Dermis microvascular lymphatic vessel endothelial cell (primary cell): Measurements from ENCODE around the gene GALNT5. TPM values are rescaled to one million over a fixed set of nuclear protein-coding genes. Genes with fewer than 3 reads are reported as not detected.
"Not testable (repeated sequence)": the region's sequence is repeated elsewhere in the genome, so short reads cannot be mapped to it uniquely, and the experiment has no call there.

Experiments used
- DNase-seq, 2 donors: peaks; one replicate each; pipeline versions ENCODE4 v3.0.0 to v3.0.0-alpha.2; 2010; ENCODE audit warnings: low read depth in 2 of 2
- total RNA-seq: library from RNA; depleted of rRNA; stranded (reverse); fragments of >200 nt; gene quantifications from 2 replicates; pipeline ENCODE4 v1.2.1, GENCODE V29; 2014

The GALNT5 gene
- not detected in 2 replicates for total RNA-seq

GRCh38 chr2:157257312-157258252 lies at the start of gene GALNT5:
TSS of gene GALNT5 (plus strand) at chr2:157257705. CDS start at chr2:157258083, 378 bp downstream.
- DNase-seq, result no peak

DNA sequence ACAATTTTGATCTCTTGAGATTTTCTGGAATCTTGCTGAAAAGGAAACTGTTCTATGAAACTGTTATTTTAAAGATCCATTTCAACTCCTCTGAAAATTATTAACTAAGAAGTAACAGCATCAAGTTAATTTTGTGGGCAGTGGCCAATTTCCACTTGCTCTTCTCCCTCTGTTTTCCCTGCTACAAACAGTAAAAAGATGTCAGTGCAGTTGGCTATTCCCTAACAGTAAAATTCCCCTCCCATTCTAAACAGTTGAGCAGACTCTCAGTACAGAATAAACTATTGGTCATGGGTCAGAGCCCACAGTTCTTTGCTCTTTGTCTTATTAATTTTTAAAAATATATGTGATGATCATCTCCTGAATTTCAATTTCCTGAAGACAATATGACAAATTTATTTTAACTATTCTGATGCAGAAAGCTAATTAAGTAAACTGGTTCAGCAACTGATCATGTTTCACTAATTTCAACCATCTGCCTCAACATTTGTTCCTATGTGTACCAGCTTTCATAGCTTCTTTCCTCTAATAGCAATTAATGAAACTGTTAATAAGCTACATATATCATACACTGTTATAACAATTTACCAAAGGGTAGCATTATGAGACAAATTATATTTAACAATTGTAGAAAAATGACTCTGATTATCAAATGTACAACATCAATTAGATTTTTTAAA lies 41.1 kb upstream of the GALNT5 start:
- no peak for DNase-seq

- DNase-seq, result no peak
Measured at GRCh38 chr2:157217409-157217808, 40.1 kb upstream of the GALNT5 start.

DNA sequence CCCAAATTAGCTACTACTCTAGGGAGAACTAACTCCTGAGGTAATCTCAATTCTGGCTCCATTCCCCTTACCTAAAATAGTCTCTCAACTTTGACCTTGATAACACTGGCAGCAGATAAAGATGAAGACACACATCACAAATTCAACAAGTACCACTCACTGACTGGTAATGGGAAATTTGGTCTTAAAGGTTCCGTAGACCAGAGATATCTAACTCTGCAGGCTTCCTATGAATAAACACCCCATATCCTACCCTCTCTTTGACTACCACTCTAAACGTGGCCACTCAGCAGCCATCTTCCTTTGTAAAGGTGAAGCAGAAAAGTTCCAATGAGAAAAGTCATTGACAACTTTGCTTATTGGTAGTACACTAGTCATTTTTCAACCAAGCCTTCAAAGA lies 38.6 kb upstream of the GALNT5 start:
- DNase-seq, result no peak

- no peak for DNase-seq
Measured at GRCh38 chr2:157220502-157220901, 37.0 kb upstream of the GALNT5 start.

GRCh38 chr2:157221394-157221988 lies 36.0 kb upstream of the GALNT5 start:
- DNase-seq, result no peak

DNA sequence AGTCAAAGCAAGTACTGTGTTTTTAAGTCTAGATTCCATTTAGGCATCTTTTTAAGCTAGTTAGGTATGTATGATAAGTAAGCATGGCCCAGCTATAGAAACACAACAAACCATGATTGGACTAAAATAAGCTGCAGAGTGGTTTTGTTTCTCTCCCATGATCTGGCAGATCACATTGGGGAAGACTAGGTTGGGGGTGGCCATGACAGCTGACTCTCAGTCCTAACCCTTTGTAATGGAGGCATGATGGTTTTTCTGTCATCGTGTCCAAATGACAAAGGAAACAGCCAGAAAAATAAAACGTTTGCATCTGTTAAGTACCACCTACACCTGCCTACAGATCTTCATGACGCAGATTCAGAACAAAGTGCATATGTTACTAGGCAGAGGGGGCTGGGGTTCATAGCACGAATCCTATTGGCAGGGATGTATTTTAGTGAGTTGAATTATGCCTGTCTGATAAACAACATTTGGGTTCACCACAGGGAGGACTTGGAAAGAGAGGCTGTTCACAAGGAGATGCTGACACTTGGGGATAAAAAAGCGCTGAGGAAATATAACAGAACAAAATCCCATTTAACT lies 33.8 kb upstream of the GALNT5 start:
- DNase-seq, result no peak

DNA sequence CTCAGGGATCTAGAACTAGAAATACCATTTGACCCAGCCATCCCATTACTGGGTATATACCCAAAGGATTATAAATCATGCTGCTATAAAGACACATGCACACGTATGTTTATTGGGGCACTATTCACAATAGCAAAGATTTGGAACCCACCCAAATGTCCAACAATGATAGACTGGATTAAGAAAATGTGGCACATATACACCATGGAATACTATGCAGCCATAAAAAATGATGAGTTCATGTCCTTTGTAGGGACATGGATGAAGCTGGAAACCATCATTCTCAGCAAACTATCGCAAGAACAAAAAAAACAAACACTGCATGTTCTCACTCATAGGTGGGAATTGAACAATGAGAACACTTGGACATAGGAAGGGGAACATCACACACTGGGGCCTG lies 33.1 kb upstream of the GALNT5 start:
- not testable (repeated sequence) for DNase-seq

DNA sequence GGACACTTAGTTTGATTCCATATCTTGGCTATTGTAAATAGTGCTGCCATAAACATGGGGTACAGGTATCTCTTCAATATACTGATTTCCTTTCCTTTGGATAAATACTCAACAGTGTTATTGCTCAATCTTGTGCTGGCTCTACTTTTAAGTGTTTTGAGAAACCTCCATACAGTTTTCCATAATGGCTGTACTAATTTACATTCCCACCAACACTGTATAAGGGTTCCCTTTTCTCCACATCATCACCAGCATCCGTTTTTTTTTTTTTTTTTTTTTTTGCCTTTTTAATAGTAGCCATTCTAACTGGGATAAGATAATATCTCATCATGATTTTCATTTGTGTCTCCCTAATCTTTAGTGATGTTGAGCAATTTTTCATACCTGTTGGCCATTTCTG lies 29.9 kb upstream of the GALNT5 start:
- DNase-seq, result no peak

GRCh38 chr2:157228946-157229345 lies 28.6 kb upstream of the GALNT5 start:
- DNase-seq, result no peak

GRCh38 chr2:157229572-157229971 lies 27.9 kb upstream of the GALNT5 start:
- DNase-seq, result no peak

GRCh38 chr2:157231476-157231875 lies 26.0 kb upstream of the GALNT5 start:
- DNase-seq, result no peak

GRCh38 chr2:157233506-157233905 lies 24.0 kb upstream of the GALNT5 start:
- DNase-seq, result no peak

DNA sequence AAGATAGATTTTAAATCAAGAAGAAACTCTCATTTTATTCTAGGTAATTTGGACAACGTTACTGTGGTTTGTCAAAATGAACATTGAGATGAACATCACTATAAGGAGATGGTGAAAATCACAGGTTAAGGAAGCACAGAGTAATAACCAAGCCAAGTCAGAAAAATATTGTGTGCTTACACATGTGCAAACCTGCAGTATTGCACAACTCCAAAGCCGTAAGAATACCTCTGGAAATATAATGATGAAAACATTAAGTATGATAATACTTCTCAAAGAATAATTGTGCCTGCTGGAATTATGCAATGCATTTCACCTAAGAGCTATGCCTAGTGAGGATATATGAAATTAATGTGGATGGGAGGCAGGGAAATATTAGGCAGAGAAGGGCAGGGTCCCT lies 21.1 kb upstream of the GALNT5 start:
- DNase-seq, result no peak

DNA sequence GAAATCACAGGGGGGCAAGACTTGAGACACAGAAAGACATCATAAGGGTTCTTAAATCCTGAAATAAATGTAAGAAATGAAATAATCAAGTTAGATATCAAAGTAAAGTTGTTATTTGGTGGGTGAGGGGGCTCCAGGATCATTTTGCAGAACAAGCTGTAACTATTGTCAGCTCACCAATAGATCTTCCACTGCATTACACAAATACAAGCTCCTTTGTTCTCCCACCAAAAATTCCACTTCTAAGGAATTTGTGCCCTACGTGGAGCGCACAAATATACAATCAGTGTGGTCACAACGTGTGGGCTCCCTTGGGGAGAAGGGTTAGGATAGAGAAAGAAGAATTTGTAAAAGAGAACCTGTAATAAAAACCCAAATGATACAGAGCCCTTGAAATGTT lies 19.2 kb upstream of the GALNT5 start:
- no peak for DNase-seq

GRCh38 chr2:157244691-157245090 lies 12.8 kb upstream of the GALNT5 start:
- DNase-seq, result no peak

DNA sequence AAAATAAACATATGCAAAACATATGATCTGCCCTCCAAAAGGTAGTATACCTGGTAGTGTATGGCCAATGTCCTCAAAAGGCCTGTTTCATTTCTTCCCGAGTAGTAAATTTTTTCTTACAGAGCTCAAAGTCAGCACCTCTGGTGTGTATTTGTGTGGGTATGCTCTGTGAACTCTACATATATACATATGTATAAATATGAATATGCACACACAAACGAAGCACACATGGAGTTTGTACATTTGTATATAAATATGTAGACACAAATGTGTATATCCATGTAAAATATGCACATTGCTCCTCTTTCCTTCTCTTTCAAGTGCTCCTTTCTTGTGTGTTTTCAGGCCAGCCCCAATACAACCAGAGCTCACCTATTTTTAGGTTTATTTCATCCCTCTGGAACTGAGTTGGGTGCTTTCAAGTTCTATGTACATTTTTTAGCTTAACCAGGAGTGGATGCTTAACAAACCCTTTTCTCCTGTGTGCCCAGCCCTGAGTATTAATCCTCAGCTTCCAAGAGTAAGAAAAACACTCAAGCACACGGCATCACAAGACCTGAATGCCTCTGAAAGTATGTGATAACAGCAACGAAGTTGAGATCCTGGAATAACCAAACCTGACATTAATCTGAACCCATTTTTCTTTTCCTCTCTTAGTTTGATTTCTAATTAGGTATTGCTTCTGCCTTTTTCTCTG lies 12.2 kb upstream of the GALNT5 start:
- no peak for DNase-seq

- no peak for DNase-seq
Measured at GRCh38 chr2:157245846-157246764, 11.4 kb upstream of the GALNT5 start.

DNA sequence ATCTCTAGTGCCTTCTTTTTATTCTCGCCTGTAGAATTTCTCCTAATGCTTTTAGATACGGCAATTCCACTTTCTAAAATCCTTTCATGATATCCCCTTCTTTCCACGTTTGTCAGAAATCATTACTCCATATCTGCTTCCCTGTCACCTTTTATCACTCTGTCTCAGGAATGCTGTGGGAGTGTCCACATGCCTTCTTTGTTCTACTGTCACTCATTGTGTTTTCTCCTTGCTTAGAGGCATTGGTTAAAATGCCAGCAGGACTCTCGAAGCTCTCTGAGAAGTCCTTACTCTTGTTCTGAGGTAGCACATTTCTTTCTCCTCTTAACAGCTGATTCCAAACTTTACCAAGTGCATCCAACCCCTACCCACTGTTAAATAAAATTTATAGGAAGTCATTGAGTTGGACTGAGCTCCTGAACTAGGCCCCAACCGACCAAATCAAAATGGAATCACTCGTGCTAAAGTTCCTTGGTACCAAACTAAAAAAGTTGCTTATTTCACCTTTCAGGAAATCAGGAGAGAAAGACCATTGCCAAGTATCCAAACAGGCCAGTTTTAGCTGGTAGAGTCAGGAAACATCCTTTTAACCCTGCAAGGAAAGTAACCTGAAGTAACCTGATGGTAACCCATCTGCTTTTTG lies 10.6 kb upstream of the GALNT5 start:
- no peak for DNase-seq

DNA sequence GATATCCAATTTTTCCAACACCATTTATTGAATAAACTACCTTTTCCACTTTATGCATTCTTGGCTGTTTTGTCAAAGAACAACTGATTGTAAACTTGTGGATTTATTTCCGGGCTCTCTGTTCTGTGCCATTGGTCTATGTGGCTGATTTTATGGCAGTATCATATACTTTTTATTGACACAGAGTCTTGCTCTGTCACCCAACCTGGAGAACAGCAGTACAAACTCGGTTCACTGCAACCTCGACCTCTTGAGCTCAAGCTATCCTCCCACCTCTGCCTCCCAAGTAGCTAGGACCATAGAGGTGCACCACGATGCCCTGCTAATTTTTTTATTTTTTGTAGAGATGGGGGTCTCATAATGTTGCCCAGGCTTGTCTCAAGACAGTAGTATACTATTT lies 6.7 kb upstream of the GALNT5 start:
- no peak for DNase-seq
